MV-4-11 (cell line): Measurements from ENCODE around the gene INHBE.
A peak's percentile ranks its signal among the peaks of the same experiment; 100 is the strongest.

ENCODE experiments used
- DNase-seq: peaks from one replicate; lab custom pipeline; 2025; lab: John Stamatoyannopoulos, UW

Gene INHBE

GRCh38 chr12:57461276-57461916, 6.3 kb downstream of the INHBE start:
- DNase-seq: no peak

DNA sequence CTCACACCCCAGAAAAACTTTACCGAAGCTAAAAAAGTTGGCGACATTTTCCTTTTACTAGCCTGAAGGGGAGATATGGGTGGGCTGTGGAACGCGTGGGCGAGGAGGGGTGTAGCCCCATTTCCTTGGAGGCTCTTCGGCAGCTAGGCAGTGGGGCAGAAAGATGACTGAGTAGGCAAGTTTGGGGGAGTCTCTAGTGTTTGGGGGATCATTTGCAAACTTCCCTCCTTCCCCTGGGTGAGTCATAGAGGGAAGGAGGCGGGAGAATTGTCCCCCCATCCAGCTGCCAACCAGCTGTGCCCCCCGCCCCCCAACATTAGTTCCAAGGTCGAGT, 6.8 kb downstream of the INHBE start:
- no peak for DNase-seq

DNA sequence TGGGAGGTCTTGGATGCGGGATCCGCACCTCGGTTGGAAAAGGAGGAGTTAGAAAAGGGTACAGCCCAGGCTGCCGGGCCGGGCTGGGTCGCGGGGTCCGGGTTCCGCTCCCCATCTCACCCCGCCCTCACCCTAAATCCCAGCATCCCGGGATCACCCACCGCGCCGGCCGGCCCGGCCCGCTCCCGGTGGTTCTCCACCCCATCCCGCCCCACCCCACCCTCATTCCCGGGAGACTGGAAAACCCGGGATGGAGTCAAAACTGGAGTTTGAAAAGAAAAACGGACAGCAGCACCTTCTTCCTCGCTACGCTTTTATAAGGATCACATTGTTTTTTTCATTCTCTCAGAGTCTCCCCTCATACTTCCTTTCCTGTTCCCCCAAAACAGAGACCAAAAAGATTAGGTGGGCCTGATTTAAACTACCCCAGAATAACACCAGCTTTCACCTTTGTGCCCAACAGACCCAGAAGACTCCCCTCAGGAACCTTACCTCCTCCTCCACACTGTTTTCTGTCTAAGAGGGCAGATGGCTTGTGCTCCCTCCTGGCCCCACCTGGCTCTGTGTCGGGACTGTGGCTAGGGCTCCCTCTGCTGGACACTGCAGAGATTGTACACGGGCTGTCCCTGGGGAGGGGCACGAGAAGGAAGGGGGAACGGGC, 7.3 kb downstream of the INHBE start:
- DNase-seq: peak; percentile 63

DNA sequence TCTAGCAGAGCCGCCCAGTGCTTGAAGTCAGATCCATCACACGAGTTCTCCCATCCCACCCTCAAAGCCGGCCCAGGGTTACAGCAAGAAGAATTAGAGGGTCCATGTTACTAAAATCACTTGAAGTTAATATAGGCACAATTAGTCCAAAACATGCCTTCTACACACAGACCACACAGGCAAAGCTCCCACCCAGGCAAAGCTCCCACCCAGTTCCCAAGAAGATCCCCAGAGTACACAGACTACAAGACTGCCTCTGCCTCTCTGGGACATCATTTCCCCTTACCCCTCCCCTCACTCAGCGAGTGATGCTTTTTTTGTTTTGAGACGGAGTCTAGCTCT, 7.8 kb downstream of the INHBE start:
- no peak for DNase-seq

DNA sequence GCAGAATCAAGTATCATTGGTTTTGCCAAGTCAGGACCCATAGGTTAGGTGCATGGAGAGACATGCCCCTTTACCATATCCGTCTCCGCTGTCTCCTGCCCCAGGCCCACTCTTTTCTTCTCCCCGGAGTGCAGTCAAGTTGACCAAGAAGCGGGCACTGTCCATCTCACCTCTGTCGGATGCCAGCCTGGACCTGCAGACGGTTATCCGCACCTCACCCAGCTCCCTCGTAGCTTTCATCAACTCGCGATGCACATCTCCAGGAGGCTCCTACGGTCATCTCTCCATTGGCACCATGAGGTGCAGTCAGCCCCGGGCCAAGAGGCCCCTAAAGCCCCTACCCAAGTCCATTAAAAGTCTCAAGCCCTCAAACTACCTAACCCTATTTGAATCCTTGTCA, 9.5 kb downstream of the INHBE start:
- DNase-seq: no peak

DNA sequence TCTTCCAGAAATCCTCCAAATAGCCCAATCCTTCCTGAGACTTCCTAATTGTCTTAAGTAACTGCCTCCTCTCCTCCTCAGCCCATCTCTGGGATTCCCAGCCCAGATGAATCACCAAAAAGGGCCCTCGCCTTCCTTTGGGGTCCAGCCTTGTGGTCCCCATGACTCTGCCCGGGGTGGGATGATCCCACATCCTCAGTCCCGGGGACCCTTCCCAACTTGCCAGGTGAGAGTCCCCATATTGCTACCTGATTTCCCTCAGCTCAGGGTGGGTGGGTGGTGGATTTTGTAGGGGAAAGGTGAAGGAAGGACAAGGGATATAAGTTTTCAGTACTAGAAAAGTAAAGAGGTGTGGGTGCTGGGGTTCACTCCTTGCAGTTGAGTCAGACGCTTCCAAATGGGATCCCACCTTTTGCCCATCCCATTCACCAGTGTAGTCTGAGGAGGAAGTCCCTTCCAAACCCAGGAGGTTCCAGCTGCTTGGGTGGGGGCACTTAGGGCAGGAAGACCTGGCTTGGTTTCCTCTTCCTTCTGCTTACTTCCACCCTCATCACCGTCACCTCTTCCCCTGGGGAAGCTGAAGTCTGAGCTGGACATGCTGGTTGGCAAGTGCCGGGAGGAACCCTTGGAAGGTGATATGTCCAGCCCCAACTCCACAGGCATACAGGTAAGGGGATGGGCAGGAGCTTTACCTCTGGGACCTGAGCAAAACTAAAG, 10.1 kb downstream of the INHBE start:
- DNase-seq: no peak

DNA sequence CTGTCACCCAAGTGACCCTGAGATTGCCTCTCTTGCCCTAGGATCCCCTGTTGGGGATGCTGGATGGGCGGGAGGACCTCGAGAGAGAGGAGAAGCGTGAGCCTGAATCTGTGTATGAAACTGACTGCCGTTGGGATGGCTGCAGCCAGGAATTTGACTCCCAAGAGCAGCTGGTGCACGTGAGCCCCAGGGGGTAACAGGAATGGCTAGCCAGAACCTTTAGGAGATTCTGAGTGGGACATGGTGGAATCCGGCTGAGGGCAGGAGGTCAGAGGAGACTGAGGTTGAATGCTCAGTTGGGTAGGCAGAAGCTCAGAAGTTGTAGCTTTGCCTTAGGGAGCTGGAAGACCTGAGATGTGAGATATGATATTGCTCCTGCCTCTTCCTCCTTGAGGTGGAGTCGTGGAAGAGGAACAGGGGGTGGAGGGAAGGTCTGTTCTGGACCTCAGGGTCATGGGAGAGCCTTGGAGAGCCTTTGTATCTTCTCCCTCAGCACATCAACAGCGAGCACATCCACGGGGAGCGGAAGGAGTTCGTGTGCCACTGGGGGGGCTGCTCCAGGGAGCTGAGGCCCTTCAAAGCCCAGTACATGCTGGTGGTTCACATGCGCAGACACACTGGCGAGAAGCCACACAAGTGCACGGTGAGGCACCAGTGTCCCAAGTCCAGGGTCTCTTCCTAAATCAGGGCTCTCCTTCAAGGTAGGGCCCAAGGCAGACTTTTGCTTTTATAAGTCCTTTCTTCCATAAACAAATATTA, 10.8 kb downstream of the INHBE start:
- DNase-seq: no peak

- no peak for DNase-seq
These were observed 12.2 kb downstream of the INHBE start for GRCh38 chr12:57467212-57467874.

DNA sequence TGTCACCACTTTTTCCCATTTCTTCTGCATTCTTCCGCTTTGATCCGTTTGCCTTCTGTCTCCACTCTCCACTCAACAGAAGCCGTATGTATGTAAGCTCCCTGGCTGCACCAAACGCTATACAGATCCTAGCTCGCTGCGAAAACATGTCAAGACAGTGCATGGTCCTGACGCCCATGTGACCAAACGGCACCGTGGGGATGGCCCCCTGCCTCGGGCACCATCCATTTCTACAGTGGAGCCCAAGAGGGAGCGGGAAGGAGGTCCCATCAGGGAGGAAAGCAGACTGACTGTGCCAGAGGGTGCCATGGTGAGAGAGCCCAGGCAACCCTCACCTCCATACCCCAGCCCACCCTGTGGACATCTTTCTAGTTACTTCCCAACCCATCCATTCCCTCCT, 12.8 kb downstream of the INHBE start:
- DNase-seq: no peak

DNA sequence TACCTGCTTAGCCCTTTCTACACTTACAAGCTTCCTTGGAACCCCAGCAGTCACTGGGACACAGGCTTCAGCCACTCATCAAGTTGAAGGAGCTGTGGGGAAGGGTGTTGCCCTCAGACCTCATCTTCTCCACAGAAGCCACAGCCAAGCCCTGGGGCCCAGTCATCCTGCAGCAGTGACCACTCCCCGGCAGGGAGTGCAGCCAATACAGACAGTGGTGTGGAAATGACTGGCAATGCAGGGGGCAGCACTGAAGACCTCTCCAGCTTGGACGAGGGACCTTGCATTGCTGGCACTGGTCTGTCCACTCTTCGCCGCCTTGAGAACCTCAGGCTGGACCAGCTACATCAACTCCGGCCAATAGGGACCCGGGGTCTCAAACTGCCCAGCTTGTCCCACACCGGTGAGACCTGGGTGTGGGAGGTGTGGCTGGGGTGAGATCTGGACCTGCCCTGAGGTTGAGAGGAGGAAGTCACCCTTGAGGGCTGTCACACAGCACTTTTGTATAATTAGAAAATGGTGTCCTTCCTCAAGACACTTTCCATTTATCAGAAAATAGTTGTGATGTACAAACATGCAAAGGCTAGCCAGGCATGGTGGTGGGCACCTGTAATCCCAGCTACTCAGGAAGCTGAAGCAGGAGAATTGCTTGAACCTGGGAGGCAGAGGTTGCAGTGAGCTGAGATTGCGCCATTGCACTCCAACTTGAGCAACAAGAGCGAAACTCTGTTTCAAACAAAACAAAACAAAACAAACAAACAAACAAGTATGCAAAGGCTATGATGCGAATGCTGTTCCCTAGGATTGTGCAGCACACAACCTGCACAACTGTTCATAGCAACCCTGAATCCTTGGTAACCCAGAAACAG, 14.4 kb downstream of the INHBE start:
- no peak for DNase-seq

DNA sequence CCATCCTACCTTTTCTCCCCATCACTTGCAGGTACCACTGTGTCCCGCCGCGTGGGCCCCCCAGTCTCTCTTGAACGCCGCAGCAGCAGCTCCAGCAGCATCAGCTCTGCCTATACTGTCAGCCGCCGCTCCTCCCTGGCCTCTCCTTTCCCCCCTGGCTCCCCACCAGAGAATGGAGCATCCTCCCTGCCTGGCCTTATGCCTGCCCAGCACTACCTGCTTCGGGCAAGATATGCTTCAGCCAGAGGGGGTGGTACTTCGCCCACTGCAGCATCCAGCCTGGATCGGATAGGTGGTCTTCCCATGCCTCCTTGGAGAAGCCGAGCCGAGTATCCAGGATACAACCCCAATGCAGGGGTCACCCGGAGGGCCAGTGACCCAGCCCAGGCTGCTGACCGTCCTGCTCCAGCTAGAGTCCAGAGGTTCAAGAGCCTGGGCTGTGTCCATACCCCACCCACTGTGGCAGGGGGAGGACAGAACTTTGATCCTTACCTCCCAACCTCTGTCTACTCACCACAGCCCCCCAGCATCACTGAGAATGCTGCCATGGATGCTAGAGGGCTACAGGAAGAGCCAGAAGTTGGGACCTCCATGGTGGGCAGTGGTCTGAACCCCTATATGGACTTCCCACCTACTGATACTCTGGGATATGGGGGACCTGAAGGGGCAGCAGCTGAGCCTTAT, 15.3 kb downstream of the INHBE start:
- no peak for DNase-seq

DNA sequence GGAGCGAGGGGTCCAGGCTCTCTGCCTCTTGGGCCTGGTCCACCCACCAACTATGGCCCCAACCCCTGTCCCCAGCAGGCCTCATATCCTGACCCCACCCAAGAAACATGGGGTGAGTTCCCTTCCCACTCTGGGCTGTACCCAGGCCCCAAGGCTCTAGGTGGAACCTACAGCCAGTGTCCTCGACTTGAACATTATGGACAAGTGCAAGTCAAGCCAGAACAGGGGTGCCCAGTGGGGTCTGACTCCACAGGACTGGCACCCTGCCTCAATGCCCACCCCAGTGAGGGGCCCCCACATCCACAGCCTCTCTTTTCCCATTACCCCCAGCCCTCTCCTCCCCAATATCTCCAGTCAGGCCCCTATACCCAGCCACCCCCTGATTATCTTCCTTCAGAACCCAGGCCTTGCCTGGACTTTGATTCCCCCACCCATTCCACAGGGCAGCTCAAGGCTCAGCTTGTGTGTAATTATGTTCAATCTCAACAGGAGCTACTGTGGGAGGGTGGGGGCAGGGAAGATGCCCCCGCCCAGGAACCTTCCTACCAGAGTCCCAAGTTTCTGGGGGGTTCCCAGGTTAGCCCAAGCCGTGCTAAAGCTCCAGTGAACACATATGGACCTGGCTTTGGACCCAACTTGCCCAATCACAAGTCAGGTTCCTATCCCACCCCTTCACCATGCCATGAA, 16.0 kb downstream of the INHBE start:
- no peak for DNase-seq

DNA sequence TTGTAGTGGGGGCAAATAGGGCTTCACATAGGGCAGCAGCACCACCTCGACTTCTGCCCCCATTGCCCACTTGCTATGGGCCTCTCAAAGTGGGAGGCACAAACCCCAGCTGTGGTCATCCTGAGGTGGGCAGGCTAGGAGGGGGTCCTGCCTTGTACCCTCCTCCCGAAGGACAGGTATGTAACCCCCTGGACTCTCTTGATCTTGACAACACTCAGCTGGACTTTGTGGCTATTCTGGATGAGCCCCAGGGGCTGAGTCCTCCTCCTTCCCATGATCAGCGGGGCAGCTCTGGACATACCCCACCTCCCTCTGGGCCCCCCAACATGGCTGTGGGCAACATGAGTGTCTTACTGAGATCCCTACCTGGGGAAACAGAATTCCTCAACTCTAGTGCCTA, 16.6 kb downstream of the INHBE start:
- DNase-seq: no peak

GRCh38 chr12:57472391-57472790, 17.3 kb downstream of the INHBE start:
- no peak for DNase-seq

- no peak for DNase-seq
These were observed 18.3 kb downstream of the INHBE start for GRCh38 chr12:57473392-57473791.

DNA sequence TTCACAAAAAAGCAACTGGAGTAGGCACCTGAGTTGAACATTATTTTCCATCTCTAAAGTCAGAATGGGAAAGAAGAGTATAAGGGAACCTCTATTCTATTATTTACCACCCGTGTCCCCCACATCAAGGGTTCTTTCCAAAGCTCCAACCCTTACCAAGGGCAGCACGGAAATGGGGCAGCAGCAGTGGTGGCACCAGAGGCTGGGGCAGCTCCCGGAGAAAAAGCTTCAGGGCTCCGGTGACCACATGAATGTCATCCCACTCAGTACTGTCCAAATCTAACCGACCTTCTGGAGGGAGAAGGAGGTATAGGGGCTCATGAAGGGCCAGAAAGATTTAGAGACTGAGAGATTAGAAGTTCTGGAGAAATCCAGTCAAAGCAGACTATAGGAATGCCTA, 18.8 kb downstream of the INHBE start:
- no peak for DNase-seq

- no peak for DNase-seq
These were observed 19.3 kb downstream of the INHBE start for GRCh38 chr12:57474430-57474829.

GRCh38 chr12:57474862-57475261, 19.8 kb downstream of the INHBE start:
- no peak for DNase-seq

DNA sequence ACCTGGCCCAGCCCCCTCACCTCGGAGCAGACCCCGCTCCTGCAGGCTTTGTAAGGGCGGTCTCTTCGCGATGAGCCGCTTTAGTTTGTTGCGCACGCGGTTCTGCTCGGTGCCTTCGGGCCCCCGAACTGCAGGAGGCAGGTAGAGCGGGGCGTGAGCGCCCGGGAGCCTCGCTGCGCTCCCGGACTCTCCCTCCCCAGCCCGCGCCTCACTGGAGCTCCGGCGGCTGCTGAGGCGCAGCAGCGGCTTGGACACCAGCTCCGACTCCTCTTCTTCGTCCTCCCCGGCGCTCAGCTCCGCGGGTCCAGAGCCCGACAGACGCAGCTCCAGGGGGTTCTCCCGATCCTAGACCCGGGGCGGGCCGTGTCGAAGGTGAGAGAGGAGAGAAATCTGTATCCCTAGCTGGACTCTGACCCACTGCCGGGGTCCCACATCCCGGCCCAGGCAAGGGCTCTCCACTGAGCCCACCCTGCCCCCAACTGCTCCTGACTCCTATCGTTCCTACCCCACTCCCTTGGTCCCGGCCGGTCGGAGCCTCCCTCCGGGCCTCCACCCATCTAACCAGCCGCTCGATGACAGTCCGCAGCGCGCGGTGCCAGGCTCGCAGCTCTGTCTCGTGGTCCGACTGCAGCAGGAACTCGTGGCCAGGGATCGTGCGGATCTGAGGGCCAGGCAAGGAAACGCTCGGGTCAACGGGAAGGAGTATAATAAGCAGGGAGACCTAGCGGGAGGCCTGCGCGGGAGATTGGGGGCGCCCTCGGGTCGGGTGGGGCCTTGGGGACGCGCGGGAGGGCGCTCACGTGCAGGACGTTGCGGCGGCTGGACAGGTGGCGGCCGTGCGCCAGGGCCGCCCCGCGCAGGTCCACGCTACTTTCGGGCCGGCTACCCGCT, 20.4 kb downstream of the INHBE start:
- DNase-seq: no peak
